Astrocyte (in vitro differentiated cells and primary cell): ENCODE results near the gene MARVELD3.
"Not testable (repeated sequence)": the region's sequence is repeated elsewhere in the genome, so short reads cannot be mapped to it uniquely, and the experiment has no call there.

Experiments
- EZH2 ChIP-seq: IDR thresholded peaks from 2 replicates; pipeline ENCODE4 v1.6.1; 2012; ENCODE audit warnings: mild to moderate bottlenecking, low read length, inconsistent platforms; ENCODE audit not compliant: insufficient read depth
- TF ChIP-seq, protein P1 (sequence below): IDR thresholded peaks from 2 replicates; pipeline ENCODE4 v1.5.1; 2011; ENCODE audit warnings: low read depth, mild to moderate bottlenecking, inconsistent platforms, low read length, moderate library complexity; ENCODE audit not compliant: insufficient read depth

- TF ChIP-seq, protein P1, sequence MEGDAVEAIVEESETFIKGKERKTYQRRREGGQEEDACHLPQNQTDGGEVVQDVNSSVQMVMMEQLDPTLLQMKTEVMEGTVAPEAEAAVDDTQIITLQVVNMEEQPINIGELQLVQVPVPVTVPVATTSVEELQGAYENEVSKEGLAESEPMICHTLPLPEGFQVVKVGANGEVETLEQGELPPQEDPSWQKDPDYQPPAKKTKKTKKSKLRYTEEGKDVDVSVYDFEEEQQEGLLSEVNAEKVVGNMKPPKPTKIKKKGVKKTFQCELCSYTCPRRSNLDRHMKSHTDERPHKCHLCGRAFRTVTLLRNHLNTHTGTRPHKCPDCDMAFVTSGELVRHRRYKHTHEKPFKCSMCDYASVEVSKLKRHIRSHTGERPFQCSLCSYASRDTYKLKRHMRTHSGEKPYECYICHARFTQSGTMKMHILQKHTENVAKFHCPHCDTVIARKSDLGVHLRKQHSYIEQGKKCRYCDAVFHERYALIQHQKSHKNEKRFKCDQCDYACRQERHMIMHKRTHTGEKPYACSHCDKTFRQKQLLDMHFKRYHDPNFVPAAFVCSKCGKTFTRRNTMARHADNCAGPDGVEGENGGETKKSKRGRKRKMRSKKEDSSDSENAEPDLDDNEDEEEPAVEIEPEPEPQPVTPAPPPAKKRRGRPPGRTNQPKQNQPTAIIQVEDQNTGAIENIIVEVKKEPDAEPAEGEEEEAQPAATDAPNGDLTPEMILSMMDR, result not testable (repeated sequence)
- not testable (repeated sequence) for TF ChIP-seq EZH2
Measured at GRCh38 chr16:71590071-71590470, 35.9 kb upstream of the MARVELD3 start.
